Measurements from ENCODE around the gene TRAPPC12. TPM values are rescaled to one million over a fixed set of nuclear protein-coding genes. Genes with fewer than 3 reads are reported as not detected.

Gene TRAPPC12
- total RNA-seq, 2 donors from 2014 or later, result 85.4 to 86.0 TPM

- DNase-seq (peak; percentile 86), ATAC-seq (replicated peaks in 1 of 2) (peak; percentile 79 to 82)
- peaks cover 3 to 7% of the 10 kb centered on the region in 2 donors for H3K9me3 Mint-ChIP-seq
- H3K36me3 Mint-ChIP-seq (ENCODE audit: insufficient read depth in 2 of 2), result peaks cover 4 to 10% of the 10 kb centered on the region in 2 donors
- H3K4me1 Mint-ChIP-seq (ENCODE audit: low read depth), result peaks cover 34% of the 10 kb centered on the region
- H3K4me3 Mint-ChIP-seq, result peak within 1 kb of the TSS; percentile 93 to 97
- peak within 1 kb of the TSS; percentile 95 for H3K27ac Mint-ChIP-seq
- H3K27me3 Mint-ChIP-seq (ENCODE audit: low read depth), result no peaks in the 10 kb centered on the region
Measured at GRCh38 chr2:3519255-3520205, 140.0 kb downstream of the TRAPPC12 start, which contains the start of gene ADI1. Gene ADI1, minus strand, starts transcription at chr2:3519531. Its CDS starts 44 bp downstream, at chr2:3519487.

DNA sequence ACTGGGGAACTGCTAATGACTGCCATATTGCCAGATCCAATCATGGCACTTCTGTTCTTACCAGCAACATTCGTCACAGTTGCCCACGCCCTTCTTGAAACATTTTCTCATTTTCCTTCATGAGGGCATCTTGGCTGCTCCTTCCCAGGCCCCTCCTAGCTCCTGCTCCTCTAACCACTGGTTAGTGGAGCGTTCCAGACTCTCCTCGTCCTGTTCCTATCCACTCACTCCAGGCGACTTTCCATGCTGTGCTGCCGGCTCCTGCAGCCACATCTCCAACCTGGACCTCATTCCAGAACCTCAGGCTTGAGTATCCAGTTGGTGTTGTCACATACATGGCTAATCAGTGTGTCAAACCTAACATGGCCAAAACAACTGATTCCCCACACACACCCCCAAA is 141.1 kb downstream of the TRAPPC12 start:
- H3K9me3 Mint-ChIP-seq, result peaks cover 2 to 5% of the 10 kb centered on the region in 2 donors
- DNase-seq (no peak), ATAC-seq (replicated peaks in 1 of 2) (no peak)
- H3K4me3 Mint-ChIP-seq, result peak overlapping the region; percentile 93 to 97
- H3K27me3 Mint-ChIP-seq (ENCODE audit: low read depth), result no peaks in the 10 kb centered on the region
- H3K36me3 Mint-ChIP-seq (ENCODE audit: insufficient read depth in 2 of 2), result peaks cover 2 to 8% of the 10 kb centered on the region in 2 donors
- peak overlapping the region; percentile 95 for H3K27ac Mint-ChIP-seq
- peaks cover 34% of the 10 kb centered on the region for H3K4me1 Mint-ChIP-seq (ENCODE audit: low read depth)

DNA sequence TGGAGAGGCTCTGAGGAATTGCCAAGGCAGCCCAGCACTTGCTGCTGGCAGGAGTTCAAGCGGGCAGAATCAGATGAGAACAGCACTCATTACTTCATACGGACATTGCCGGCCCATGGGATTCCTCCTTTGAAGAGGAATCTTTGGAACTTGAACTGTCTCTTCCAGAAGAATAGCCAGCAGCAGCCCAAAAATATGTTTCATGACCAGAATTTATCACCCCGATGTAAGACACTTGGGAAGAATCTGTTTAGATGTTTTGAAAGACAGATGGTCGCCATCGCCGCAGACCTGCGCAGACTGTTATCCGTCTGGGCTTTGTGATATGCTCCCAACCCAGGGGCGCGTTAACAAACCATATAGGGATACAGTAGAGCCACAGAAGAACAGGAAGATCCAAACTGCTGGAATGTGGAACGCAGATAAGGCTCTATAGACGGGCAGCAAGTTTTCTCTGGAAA is 143.5 kb downstream of the TRAPPC12 start:
- Mint-ChIP-seq H3K27me3 (ENCODE audit: low read depth) (no peaks in the 10 kb centered on the region), H3K4me1 (ENCODE audit: low read depth) (peaks cover 26% of the 10 kb centered on the region), H3K27ac (no peak overlapping the region), H3K36me3 (ENCODE audit: insufficient read depth in 2 of 2) (peaks cover 0 to 4% of the 10 kb centered on the region in 2 donors), H3K4me3 (no peak overlapping the region), H3K9me3 (peaks cover 0 to 2% of the 10 kb centered on the region in 2 donors)
- ATAC-seq (replicated peaks in 1 of 2) (no peak), DNase-seq (no peak)

GRCh38 chr2:3523551-3524041 is 144.1 kb downstream of the TRAPPC12 start:
- ATAC-seq (replicated peaks in 1 of 2) (no peak), DNase-seq (no peak)
- H3K9me3 Mint-ChIP-seq, result peaks cover 0 to 2% of the 10 kb centered on the region in 2 donors
- no peak overlapping the region for H3K4me3 Mint-ChIP-seq
- H3K36me3 Mint-ChIP-seq (ENCODE audit: insufficient read depth in 2 of 2), result peaks cover 0 to 4% of the 10 kb centered on the region in 2 donors
- peaks cover 23% of the 10 kb centered on the region for H3K4me1 Mint-ChIP-seq (ENCODE audit: low read depth)
- no peak overlapping the region for H3K27ac Mint-ChIP-seq
- no peaks in the 10 kb centered on the region for H3K27me3 Mint-ChIP-seq (ENCODE audit: low read depth)

GRCh38 chr2:3526871-3527270 is 147.4 kb downstream of the TRAPPC12 start:
- DNase-seq, result no peak
- no peak overlapping the region for H3K4me3 Mint-ChIP-seq
- H3K27me3 Mint-ChIP-seq (ENCODE audit: low read depth), result no peaks in the 10 kb centered on the region
- peaks cover under 1% of the 10 kb centered on the region for H3K4me1 Mint-ChIP-seq (ENCODE audit: low read depth)
- no peak for ATAC-seq (replicated peaks in 1 of 2)
- H3K9me3 Mint-ChIP-seq, result no peaks in the 10 kb centered on the region
- H3K27ac Mint-ChIP-seq, result no peak overlapping the region
- H3K36me3 Mint-ChIP-seq (ENCODE audit: insufficient read depth in 2 of 2), result no peaks in the 10 kb centered on the region

DNA sequence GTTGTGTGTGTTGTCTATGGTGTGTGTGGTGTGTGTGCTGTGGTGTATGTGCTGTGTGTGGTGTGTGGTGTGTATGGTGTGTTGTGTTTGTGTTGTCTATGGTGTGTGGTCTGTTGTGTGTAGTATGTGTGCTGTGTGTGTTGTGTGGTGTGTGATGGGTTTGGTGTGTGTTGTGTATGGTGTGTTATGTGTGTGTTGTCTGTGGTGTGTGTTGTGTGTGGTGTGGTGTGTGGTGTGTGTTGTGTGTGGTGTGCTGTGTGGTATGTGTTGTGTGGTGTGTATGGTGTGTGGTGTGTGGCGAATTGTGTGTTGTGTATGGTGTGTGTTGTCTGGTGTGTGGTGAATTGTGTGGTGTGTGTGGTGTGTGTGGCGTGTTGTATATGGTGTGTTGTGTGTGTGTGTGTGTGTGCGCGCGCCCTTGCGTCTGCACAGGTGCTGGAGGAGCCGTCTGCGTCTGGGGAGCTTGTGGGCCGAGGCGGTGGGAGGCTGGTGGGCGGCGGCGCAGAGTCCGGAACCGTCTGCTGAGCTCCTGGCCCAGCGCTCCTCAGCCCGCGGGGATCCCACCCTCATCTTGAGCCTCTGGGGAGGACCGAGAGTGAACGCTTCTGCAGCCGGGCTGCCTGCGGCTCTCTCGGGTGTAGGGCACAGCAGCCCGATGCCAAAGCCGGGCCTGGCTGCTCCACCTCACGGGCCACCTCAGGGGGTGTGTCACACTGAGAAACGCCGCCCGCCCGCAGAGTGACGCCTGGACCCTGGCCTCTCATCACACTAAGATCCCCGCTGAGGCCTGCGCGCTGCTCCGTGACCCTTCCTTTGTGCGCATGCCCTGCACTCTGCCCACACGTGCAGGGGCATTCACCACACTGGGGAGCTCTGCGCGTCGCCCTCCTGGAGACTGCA is 148.6 kb downstream of the TRAPPC12 start:
- Mint-ChIP-seq H3K27me3 (ENCODE audit: low read depth) (no peaks in the 10 kb centered on the region), H3K4me1 (ENCODE audit: low read depth) (no peaks in the 10 kb centered on the region), H3K4me3 (no peak overlapping the region), H3K36me3 (ENCODE audit: insufficient read depth in 2 of 2) (no peaks in the 10 kb centered on the region), H3K27ac (no peak overlapping the region), H3K9me3 (no peaks in the 10 kb centered on the region)
- DNase-seq, result no peak
- ATAC-seq (replicated peaks in 1 of 2), result no peak

Other genes with a start within 250 kb of the TRAPPC12 start
- 10 to 100 TPM; 34.5 to 35.1 TPM for gene EIPR1, start 1.9 kb upstream of the TRAPPC12 start, total RNA-seq
- 10 to 100 TPM; 24.1 to 26.4 TPM for gene ADI1, start 139.8 kb downstream of the TRAPPC12 start, total RNA-seq
- gene RNASEH1, start 178.6 kb downstream of the TRAPPC12 start, total RNA-seq, result 10 to 100 TPM; 23.4 to 24.1 TPM
- 1,000 to 10,000 TPM; 1,606 to 1,760 TPM for gene RPS7, start 195.6 kb downstream of the TRAPPC12 start, total RNA-seq
- under 1 TPM; 0.21 to 0.41 TPM for gene COLEC11, start 215.4 kb downstream of the TRAPPC12 start, total RNA-seq